H9 (cell line): Measurements from ENCODE around the gene NR3C2. TPM values are rescaled to one million over a fixed set of nuclear protein-coding genes. Genes with fewer than 3 reads are reported as not detected.

ENCODE experiments used
- DNase-seq: peaks from one replicate; pipeline ENCODE4 v3.0.0-alpha.2; 2017
- H2AFZ ChIP-seq: one replicate; pipeline ENCODE4 v1.6.1; 2013; ENCODE audit warnings: mild to moderate bottlenecking, low read length, control low read depth, moderate library complexity
- H2AK5ac ChIP-seq: 2 replicates; pipeline ENCODE4 v1.6.1; 2013; ENCODE audit warnings: low read length, control low read depth, mixed read lengths; ENCODE audit not compliant: insufficient read length
- H2BK120ac ChIP-seq: one replicate; pipeline ENCODE4 v1.6.1; 2013; ENCODE audit warnings: low read depth, mild to moderate bottlenecking, low read length, control low read depth, inconsistent platforms; ENCODE audit not compliant: poor library complexity, severe bottlenecking
- H2BK12ac ChIP-seq: 2 replicates; pipeline ENCODE4 v1.6.1; 2013; ENCODE audit warnings: low read length, control low read depth, mixed read lengths, low read depth; ENCODE audit not compliant: insufficient read length
- H2BK15ac ChIP-seq: 2 replicates; pipeline ENCODE4 v1.6.1; 2013; ENCODE audit warnings: low read depth, low read length, control low read depth
- H2BK20ac ChIP-seq: one replicate; pipeline ENCODE4 v1.6.1; 2013; ENCODE audit warnings: low read depth, mild to moderate bottlenecking, low read length, control low read depth, inconsistent platforms; ENCODE audit not compliant: poor library complexity, severe bottlenecking
- H2BK5ac ChIP-seq: 2 replicates; pipeline ENCODE4 v1.6.1; 2013; ENCODE audit warnings: low read length, control low read depth, mixed read lengths; ENCODE audit not compliant: insufficient read length
- H3K14ac ChIP-seq: 2 replicates; pipeline ENCODE4 v1.6.1; 2013; ENCODE audit warnings: low read length, control low read depth; ENCODE audit not compliant: insufficient read depth
- H3K18ac ChIP-seq: 2 replicates; pipeline ENCODE4 v1.6.1; 2013; ENCODE audit warnings: low read depth, mild to moderate bottlenecking, mixed read lengths, low read length, control low read depth; ENCODE audit not compliant: insufficient read length
- H3K23ac ChIP-seq: 2 replicates; pipeline ENCODE4 v1.6.1; 2013; ENCODE audit warnings: low read length, control low read depth, mixed read lengths, low read depth; ENCODE audit not compliant: insufficient read length
- H3K23me2 ChIP-seq: 2 replicates; pipeline ENCODE4 v1.6.1; 2013; ENCODE audit warnings: low read depth, mild to moderate bottlenecking, mixed read lengths, low read length, control low read depth; ENCODE audit not compliant: insufficient read length, poor library complexity, severe bottlenecking
- H3K27ac ChIP-seq: 2 replicates; pipeline ENCODE4 v1.5.1; 2013; ENCODE audit warnings: low read length, control low read depth, mixed read lengths, low read depth; ENCODE audit not compliant: insufficient read length
- H3K27me3 ChIP-seq: 2 replicates; pipeline ENCODE4 v1.6.1; 2013; ENCODE audit warnings: low read length, control low read depth, inconsistent platforms; ENCODE audit not compliant: insufficient read depth
- H3K4ac ChIP-seq: 2 replicates; pipeline ENCODE4 v1.6.1; 2013; ENCODE audit warnings: low read depth, mild to moderate bottlenecking, control low read depth, inconsistent platforms, low read length, moderate library complexity
- H3K4me1 ChIP-seq: 2 replicates; pipeline ENCODE4 v1.6.1; 2013; ENCODE audit warnings: low read length, control low read depth, inconsistent platforms; ENCODE audit not compliant: insufficient read depth
- H3K4me2 ChIP-seq: 2 replicates; pipeline ENCODE4 v1.6.1; 2013; ENCODE audit warnings: low read length, control low read depth, mixed read lengths; ENCODE audit not compliant: insufficient read length, insufficient read depth
- H3K56ac ChIP-seq: 2 replicates; pipeline ENCODE4 v1.6.1; 2013; ENCODE audit warnings: low read depth, mild to moderate bottlenecking, mixed read lengths, low read length, control low read depth; ENCODE audit not compliant: insufficient read length
- H3K79me1 ChIP-seq: 2 replicates; pipeline ENCODE4 v1.6.1; 2013; ENCODE audit warnings: low read depth, mild to moderate bottlenecking, moderate library complexity, low read length, control low read depth, inconsistent platforms; ENCODE audit not compliant: insufficient read depth, poor library complexity, severe bottlenecking
- H3K79me2 ChIP-seq: 2 replicates; pipeline ENCODE4 v1.6.1; 2013; ENCODE audit warnings: low read length, control low read depth, inconsistent platforms; ENCODE audit not compliant: insufficient read depth
- H3K9ac ChIP-seq: 2 replicates; pipeline ENCODE4 v1.6.1; 2013; ENCODE audit warnings: low read length, control low read depth, mixed read lengths; ENCODE audit not compliant: insufficient read length; ENCODE audit errors: extremely low read depth
- H3K9me3 ChIP-seq: one replicate; pipeline ENCODE4 v1.6.1; 2013; ENCODE audit warnings: low read depth, low read length, inconsistent platforms; ENCODE audit not compliant: control insufficient read depth
- H3T11ph ChIP-seq: one replicate; pipeline ENCODE4 v1.6.1; 2013; ENCODE audit warnings: mild to moderate bottlenecking, low read length, control low read depth, inconsistent platforms
- H4K20me1 ChIP-seq: one replicate; pipeline ENCODE4 v1.6.1; 2013; ENCODE audit not compliant: control insufficient read depth, insufficient read length, insufficient read depth
- H4K5ac ChIP-seq: 2 replicates; pipeline ENCODE4 v1.6.1; 2013; ENCODE audit warnings: low read depth, mild to moderate bottlenecking, mixed read lengths, low read length, control low read depth; ENCODE audit not compliant: insufficient read length
- H4K8ac ChIP-seq: replicated peaks from 2 replicates; pipeline ENCODE4 v1.6.1; 2013; ENCODE audit warnings: low read length, control low read depth, mixed read lengths, low read depth; ENCODE audit not compliant: insufficient read length
- H4K91ac ChIP-seq: 2 replicates; pipeline ENCODE4 v1.6.1; 2013; ENCODE audit warnings: low read depth, mild to moderate bottlenecking, moderate library complexity, mixed read lengths, low read length, control low read depth; ENCODE audit not compliant: insufficient read length
- H3K27ac Mint-ChIP-seq, 3 experiments: 2 replicates in 2 of 3; 3 replicates in 1 of 3; pipeline ENCODE4 v1.8.0; 2020 to 2021; ENCODE audit warnings: mixed read lengths in 3 of 3, mild to moderate bottlenecking in 1 of 3, moderate library complexity in 1 of 3
- H3K27me3 Mint-ChIP-seq: 2 replicates; pipeline ENCODE4 v1.8.0; 2021; ENCODE audit warnings: low read depth, mild to moderate bottlenecking, moderate library complexity, mixed read lengths
- H3K36me3 Mint-ChIP-seq, 3 experiments: 2 replicates in 2 of 3; 3 replicates in 1 of 3; pipeline ENCODE4 v1.8.0; 2020 to 2021; ENCODE audit warnings: low read depth in 3 of 3, mixed read lengths in 3 of 3; ENCODE audit not compliant: insufficient read depth in 1 of 3
- H3K4me1 Mint-ChIP-seq, 2 experiments: 2 replicates each; pipeline ENCODE4 v1.8.0; 2020; ENCODE audit warnings: mixed read lengths in 2 of 2
- H3K4me3 Mint-ChIP-seq, 2 experiments: 2 replicates in 1 of 2; 3 replicates in 1 of 2; pipeline ENCODE4 v1.8.0; 2020 to 2021; ENCODE audit warnings: mild to moderate bottlenecking in 2 of 2, mixed read lengths in 2 of 2, moderate library complexity in 1 of 2
- H3K9me3 Mint-ChIP-seq, 2 experiments: 2 replicates in 1 of 2; 3 replicates in 1 of 2; pipeline ENCODE4 v1.8.0; 2020; ENCODE audit warnings: mild to moderate bottlenecking in 2 of 2, mixed read lengths in 2 of 2, moderate library complexity in 1 of 2
- CTCF ChIP-seq: fragments of 200-600 bp; sonication (generic); conservative IDR thresholded peaks from 3 replicates; pipeline ENCODE4 v1.8.0; 2021; ENCODE audit warnings: antibody characterized with exemption, mild to moderate bottlenecking
- WGBS: extraction: QIAGEN DNeasy Blood & Tissue Kit; methylation state at CpG from one replicate; pipeline ENCODE4 v1.1.7; 2013; ENCODE audit warnings: missing lambda C conversion rate, low lambda C conversion rate, mixed read lengths; ENCODE audit not compliant: insufficient read length; ENCODE audit errors: extremely low coverage; 5-methylcytosine and 5-hydroxymethylcytosine counted together
- total RNA-seq: library from RNA; stranded (reverse); gene quantifications from 2 replicates; pipeline ENCODE4 v1.2.1, GENCODE V29; 2021

Gene NR3C2
- total RNA-seq, 1 experiment from 2014 or later: 1.4 TPM

GRCh38 chr4:148355442-148356123 is 86.6 kb downstream of the NR3C2 start:
- no peaks in the 10 kb centered on the region for H3K9me3 Mint-ChIP-seq
- Histone ChIP-seq H4K20me1 (no peaks in the 10 kb centered on the region), H3K18ac (no peak overlapping the region), H3K27me3 (no peaks in the 10 kb centered on the region), H4K5ac (no peak overlapping the region), H3K4me1 (0 out of 2 replicates have a peak, but pooled peaks cover 2% of the 10 kb centered on the region), H3K9me3 (no peaks in the 10 kb centered on the region), H3K9ac (no peak overlapping the region), H3K23ac (no peak overlapping the region), H3K27ac (no peak overlapping the region), H2BK5ac (no peak overlapping the region), H3K56ac (no peak overlapping the region), H3T11ph (no peak overlapping the region), H3K79me1 (no peaks in the 10 kb centered on the region), H3K14ac (no peak overlapping the region), H3K79me2 (no peaks in the 10 kb centered on the region), H2AFZ (no peak overlapping the region), H4K91ac (no peak overlapping the region), H3K4ac (no peak overlapping the region), H3K4me2 (no peak overlapping the region), H3K23me2 (no peaks in the 10 kb centered on the region), H2AK5ac (no peak overlapping the region), H2BK15ac (no peak overlapping the region; the same call in 1 of the 2 replicates), H2BK120ac (no peak overlapping the region), H2BK12ac (no peak overlapping the region), H4K8ac (no peak overlapping the region), H2BK20ac (no peak overlapping the region)
- no CpG with 5 or more reads among the region's 4 CpGs for WGBS
- H3K4me1 Mint-ChIP-seq: peaks cover 5 to 6% of the 10 kb centered on the region in 2 experiments; a peak in 3 of 4 replicates
- no peak for DNase-seq
- no peak for TF ChIP-seq CTCF
- H3K27me3 Mint-ChIP-seq: no peaks in the 10 kb centered on the region
- H3K36me3 Mint-ChIP-seq: no peaks in the 10 kb centered on the region
- no peak overlapping the region for H3K4me3 Mint-ChIP-seq
- H3K27ac Mint-ChIP-seq: no peak overlapping the region
